ENCODE results near the gene ARHGAP40. TPM values are rescaled to one million over a fixed set of nuclear protein-coding genes. Genes with fewer than 3 reads are reported as not detected.

Gene ARHGAP40
- total and polyA plus RNA-seq, 2 of the 13 experiments (the other 11 are each of a cell fraction or from before 2014, with no cell fraction given), result 0.75 to 2.1 TPM

- TF ChIP-seq ZBTB40 (IDR thresholded peaks at IDR 0.05), result peak; percentile 29; the same call in 1 of the 2 replicates
- no peak for TF ChIP-seq ZBTB40 (CRISPR knock-in tag; IDR thresholded peaks at IDR 0.05)
- 0 out of 2 replicates have a peak, but pooled peaks have one; percentile 18 for TF ChIP-seq ZHX1 (CRISPR knock-in tag; IDR thresholded peaks at IDR 0.05; ENCODE audit: low read depth)
- 0 out of 2 replicates have a peak, but pooled peaks have one; percentile 65 for TF ChIP-seq ZNF468 (CRISPR knock-in tag; IDR thresholded peaks at IDR 0.05)
- peak; percentile 72; the same call in 1 of the 2 replicates for TF ChIP-seq ATM (IDR thresholded peaks at IDR 0.05; ENCODE audit: borderline replicate concordance)
- no peak for TF ChIP-seq ZBTB10 (CRISPR knock-in tag; IDR thresholded peaks at IDR 0.05; ENCODE audit: borderline replicate concordance)
- no peak for TF ChIP-seq ZNF768 (CRISPR knock-in tag; IDR thresholded peaks at IDR 0.05)
- TF ChIP-seq POGK (CRISPR knock-in tag; conservative IDR thresholded peaks at IDR 0.05), result no peak
- TF ChIP-seq GPN1 (CRISPR knock-in tag; IDR thresholded peaks at IDR 0.05; ENCODE audit: borderline replicate concordance), result no peak
Measured at GRCh38 chr20:38589967-38590675, 11.5 kb upstream of the ARHGAP40 start (continued).
